GM10266 (cell line): ENCODE data around the gene ZAR1L.

ENCODE experiments used
- DNase-seq: peaks from one replicate; pipeline ENCODE4 v3.0.0; 2012; ENCODE audit errors: extremely low spot score
- CTCF ChIP-seq: IDR thresholded peaks from 2 replicates; pipeline ENCODE4 v1.5.1; 2012; ENCODE audit warnings: mild to moderate bottlenecking, low read depth; ENCODE audit not compliant: control insufficient read depth, insufficient read depth; ENCODE audit errors: missing control alignments

Gene ZAR1L

GRCh38 chr13:32278426-32278825, 36.7 kb downstream of the ZAR1L start:
- TF ChIP-seq CTCF, result no peak
- DNase-seq, result no peak

DNA sequence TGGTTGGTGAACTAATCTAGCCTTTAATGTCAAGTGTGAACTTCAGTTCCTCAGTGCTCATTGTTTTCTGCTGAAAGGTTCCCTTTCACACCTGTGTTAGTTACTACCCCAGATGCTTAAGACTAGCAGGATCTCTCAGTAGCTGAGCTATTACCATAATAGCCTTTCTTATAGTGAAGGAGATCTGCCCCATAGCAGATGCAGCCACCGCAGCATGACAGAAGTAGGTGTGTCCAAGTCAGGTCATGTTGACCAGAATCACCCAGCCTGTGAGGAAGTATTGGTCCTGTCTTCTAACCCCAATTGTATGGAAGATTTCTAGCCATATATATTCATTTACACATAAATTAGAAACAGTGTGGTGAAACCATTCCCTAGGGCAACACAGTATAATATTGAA, 37.3 kb downstream of the ZAR1L start:
- no peak for DNase-seq

GRCh38 chr13:32272021-32272683, 43.0 kb downstream of the ZAR1L start:
- no peak for TF ChIP-seq CTCF
- no peak for DNase-seq

More for the DNA sequence above, 37.3 kb downstream of the ZAR1L start:
- no peak for TF ChIP-seq CTCF

GRCh38 chr13:32267836-32268439, 47.2 kb downstream of the ZAR1L start:
- no peak for DNase-seq
- TF ChIP-seq CTCF, result peak; percentile 48

- DNase-seq, result no peak
- TF ChIP-seq CTCF, result no peak
Measured at GRCh38 chr13:32266130-32266529, 49.0 kb downstream of the ZAR1L start.

DNA sequence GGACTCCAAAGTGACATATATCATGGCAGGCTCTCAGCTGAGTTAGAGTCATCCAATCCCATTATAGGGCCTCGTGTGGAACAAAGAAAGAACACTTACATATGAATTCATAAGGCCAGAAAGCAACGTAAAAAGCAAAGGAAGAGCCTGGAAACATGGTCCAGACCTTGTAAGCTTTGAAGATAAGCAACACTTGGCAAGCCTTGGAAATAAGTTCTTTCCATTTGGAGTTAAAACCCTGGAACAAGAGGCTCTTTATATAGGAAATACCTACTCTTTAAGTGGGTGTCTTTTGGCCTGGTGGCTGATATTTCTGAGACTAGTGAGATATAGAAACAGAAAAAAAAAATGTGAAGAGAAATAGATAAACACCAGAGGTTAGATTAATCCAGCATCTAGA, 49.4 kb downstream of the ZAR1L start:
- TF ChIP-seq CTCF, result no peak
- DNase-seq, result no peak

- DNase-seq, result no peak
- no peak for TF ChIP-seq CTCF
Measured at GRCh38 chr13:32264407-32264806, 50.8 kb downstream of the ZAR1L start.
